Testis (tissue), 3 donors: Measurements from ENCODE around the gene IL26. TPM values are rescaled to one million over a fixed set of nuclear protein-coding genes. Genes with fewer than 3 reads are reported as not detected.

Experiments
- DNase-seq: peaks from one replicate; pipeline ENCODE4 v3.0.0-alpha.2; 2019
- H3K27ac ChIP-seq, 2 donors: fragments of 200-600 bp; sonication (generic); one replicate each; pipeline ENCODE4 v1.5.1; 2019
- H3K27me3 ChIP-seq: fragments of 200-600 bp; sonication (generic); one replicate; pipeline ENCODE4 v1.5.1; 2019
- H3K36me3 ChIP-seq: fragments of 200-600 bp; sonication (generic); one replicate; pipeline ENCODE4 v1.5.1; 2017; ENCODE audit warnings: low read depth; ENCODE audit errors: missing control alignments
- H3K4me1 ChIP-seq: fragments of 200-600 bp; sonication (generic); one replicate; pipeline ENCODE4 v1.5.1; 2019
- H3K4me3 ChIP-seq, 2 donors: fragments of 200-600 bp; sonication (generic); one replicate each; pipeline ENCODE4 v1.5.1; 2017 to 2019
- H3K9me3 ChIP-seq: fragments of 200-600 bp; sonication (generic); one replicate; pipeline ENCODE4 v1.5.1; 2017
- POLR2A ChIP-seq: fragments of 450-650 bp; IDR thresholded peaks from one replicate; pipeline ENCODE4 v1.6.1; 2017; ENCODE audit warnings: antibody characterized with exemption, mild to moderate bottlenecking, moderate library complexity
- WGBS, 2 donors: methylation state at CpG; one replicate each; pipeline ENCODE4 v1.1.5; 2018; 5-methylcytosine and 5-hydroxymethylcytosine counted together
- intact Hi-C: fragments of 100-400 bp; cut with DNase I; formaldehyde crosslinking; loops from one replicate; pipeline ENCODE4 v1.15.1; 2023; ENCODE audit warnings: low total_unique reads
- polyA plus RNA-seq: library from polyadenylated mRNA; stranded (reverse); fragments of 350-450 nt; fragmentation: Illumina TruSeq; extraction: RNeasy Lipid Tissue Mini Kit (QIAGEN cat#74804); gene quantifications from one replicate; pipeline ENCODE4 v1.2.3, GENCODE V29; 2014; ENCODE audit warnings: low read depth, low replicate concordance; ENCODE audit not compliant: insufficient read depth
- total RNA-seq, 2 donors: library from RNA; depleted of rRNA; stranded (reverse); fragments of >200 nt; gene quantifications; one replicate each; pipeline ENCODE4 v1.2.3, GENCODE V29; 2016
- TF ChIP-seq, protein P1 (sequence below), 3 experiments: fragments of 450-650 bp in 2 of 3; fragments of 200-600 bp in 1 of 3; sonication (generic) in 1 of 3; IDR thresholded peaks; one replicate each; pipeline ENCODE4 v1.5.1; 2016 to 2019; ENCODE audit warnings: antibody characterized with exemption in 3 of 3, mild to moderate bottlenecking in 2 of 3, moderate library complexity in 1 of 3

Gene IL26
- total and polyA plus RNA-seq, 3 donors from 2014 or later, result not detected

- H3K27ac ChIP-seq, result no peak overlapping the region
- no peaks in the 10 kb centered on the region for H3K36me3 ChIP-seq
- H3K4me3 ChIP-seq, result no peak overlapping the region
- H3K9me3 ChIP-seq, result no peaks in the 10 kb centered on the region
- intact Hi-C loops, result no loop called here
- TF ChIP-seq, protein P1, sequence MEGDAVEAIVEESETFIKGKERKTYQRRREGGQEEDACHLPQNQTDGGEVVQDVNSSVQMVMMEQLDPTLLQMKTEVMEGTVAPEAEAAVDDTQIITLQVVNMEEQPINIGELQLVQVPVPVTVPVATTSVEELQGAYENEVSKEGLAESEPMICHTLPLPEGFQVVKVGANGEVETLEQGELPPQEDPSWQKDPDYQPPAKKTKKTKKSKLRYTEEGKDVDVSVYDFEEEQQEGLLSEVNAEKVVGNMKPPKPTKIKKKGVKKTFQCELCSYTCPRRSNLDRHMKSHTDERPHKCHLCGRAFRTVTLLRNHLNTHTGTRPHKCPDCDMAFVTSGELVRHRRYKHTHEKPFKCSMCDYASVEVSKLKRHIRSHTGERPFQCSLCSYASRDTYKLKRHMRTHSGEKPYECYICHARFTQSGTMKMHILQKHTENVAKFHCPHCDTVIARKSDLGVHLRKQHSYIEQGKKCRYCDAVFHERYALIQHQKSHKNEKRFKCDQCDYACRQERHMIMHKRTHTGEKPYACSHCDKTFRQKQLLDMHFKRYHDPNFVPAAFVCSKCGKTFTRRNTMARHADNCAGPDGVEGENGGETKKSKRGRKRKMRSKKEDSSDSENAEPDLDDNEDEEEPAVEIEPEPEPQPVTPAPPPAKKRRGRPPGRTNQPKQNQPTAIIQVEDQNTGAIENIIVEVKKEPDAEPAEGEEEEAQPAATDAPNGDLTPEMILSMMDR (IDR thresholded peaks at IDR 0.05), result no peak
- TF ChIP-seq POLR2A, result no peak
- H3K27me3 ChIP-seq, result no peaks in the 10 kb centered on the region
- no peaks in the 10 kb centered on the region for H3K4me1 ChIP-seq
- DNase-seq, result no peak
Measured at GRCh38 chr12:68207276-68207675, 18.3 kb downstream of the IL26 start.

GRCh38 chr12:68206446-68206845 is 19.2 kb downstream of the IL26 start:
- H3K4me1 ChIP-seq, result no peaks in the 10 kb centered on the region
- no peaks in the 10 kb centered on the region for H3K36me3 ChIP-seq
- intact Hi-C loops, result no loop called here
- no peak overlapping the region for H3K4me3 ChIP-seq
- DNase-seq, result no peak
- WGBS, 2 donors, result 47 to 63% methylated on average over 1 of the region's 1 CpG
- H3K27me3 ChIP-seq, result no peaks in the 10 kb centered on the region
- no peak overlapping the region for H3K27ac ChIP-seq
- TF ChIP-seq, protein P1 (IDR thresholded peaks at IDR 0.05), result no peak
- no peak for TF ChIP-seq POLR2A
- H3K9me3 ChIP-seq, result no peaks in the 10 kb centered on the region

DNA sequence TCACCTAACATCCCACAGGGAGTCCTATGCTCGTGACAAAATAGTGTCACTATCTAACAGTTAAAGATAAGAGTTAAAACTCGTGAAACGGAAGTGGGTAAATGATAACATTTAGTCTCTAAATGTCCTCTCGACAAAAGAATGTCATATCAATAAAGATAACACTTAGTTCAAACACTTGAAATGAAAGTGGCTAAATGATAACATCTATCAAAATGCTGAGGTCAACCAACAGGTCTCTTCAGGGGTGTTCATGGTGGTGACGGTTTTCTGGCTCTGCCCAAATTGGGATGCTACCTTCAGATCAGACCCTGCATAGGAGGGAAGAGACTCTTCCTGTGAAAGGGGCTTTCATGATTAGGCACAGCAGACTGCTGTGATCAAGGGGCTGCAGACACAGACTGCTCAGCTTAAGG is 22.1 kb downstream of the IL26 start:
- no peaks in the 10 kb centered on the region for H3K27me3 ChIP-seq
- H3K36me3 ChIP-seq, result no peaks in the 10 kb centered on the region
- H3K4me1 ChIP-seq, result no peaks in the 10 kb centered on the region
- H3K27ac ChIP-seq, result no peak overlapping the region
- 55 to 57% methylated on average over 5 of the region's 5 CpGs for WGBS, 2 donors
- no peak overlapping the region for H3K4me3 ChIP-seq
- no peaks in the 10 kb centered on the region for H3K9me3 ChIP-seq
- TF ChIP-seq POLR2A, result no peak
- TF ChIP-seq, protein P1 (IDR thresholded peaks at IDR 0.05), result no peak
- intact Hi-C loops, result no loop called here
- DNase-seq, result no peak

- Histone ChIP-seq H3K36me3 (no peaks in the 10 kb centered on the region), H3K4me1 (no peaks in the 10 kb centered on the region), H3K27me3 (no peaks in the 10 kb centered on the region), H3K27ac (no peak overlapping the region), H3K9me3 (no peaks in the 10 kb centered on the region), H3K4me3 (no peak overlapping the region)
- TF ChIP-seq POLR2A, result no peak
- WGBS, 2 donors, result 87 to 88% methylated on average over 2 of the region's 2 CpGs
- intact Hi-C loops, result no loop called here
- no peak for DNase-seq
Measured at GRCh38 chr12:68200854-68201253, 24.8 kb downstream of the IL26 start.

- no peak overlapping the region for H3K27ac ChIP-seq
- H3K4me3 ChIP-seq, result no peak overlapping the region
- H3K36me3 ChIP-seq, result no peaks in the 10 kb centered on the region
- 93 to 95% methylated on average over 1 of the region's 1 CpG for WGBS, 2 donors
- intact Hi-C loops, result no loop called here
- no peak for DNase-seq
- H3K4me1 ChIP-seq, result no peaks in the 10 kb centered on the region
- TF ChIP-seq POLR2A, result no peak
- TF ChIP-seq, protein P1 (IDR thresholded peaks at IDR 0.05), result no peak
- H3K27me3 ChIP-seq, result no peaks in the 10 kb centered on the region
- H3K9me3 ChIP-seq, result no peaks in the 10 kb centered on the region
Measured at GRCh38 chr12:68199127-68199526, 26.5 kb downstream of the IL26 start.
